Endothelial cell of umbilical vein (primary cell): Measurements from ENCODE around the gene RPLP2. TPM values are rescaled to one million over a fixed set of nuclear protein-coding genes. Genes with fewer than 3 reads are reported as not detected.

Experiments
- BruUV-seq: library from RNA; stranded (reverse); fragments of 400-500 nt; replicated peaks from 2 replicates; lab custom pipeline; 2021; lab: Mats Ljungman, UMichigan
- CTCF ChIA-PET: fragments of 300-600, 350-600 bp; sonication (Branson Sonifier 250); formaldehyde crosslinking; loops from one replicate; lab custom pipeline; 2021; ENCODE audit warnings: antibody characterized with exemption, inconsistent platforms; lab: Charles Lee
- POLR2A ChIA-PET: fragments of 300-600, 350-600 bp; sonication (Branson Sonifier 250); formaldehyde crosslinking; loops from one replicate; lab custom pipeline; 2021; ENCODE audit warnings: antibody characterized with exemption, inconsistent platforms; lab: Charles Lee
- DNase-seq: peaks from one replicate; pipeline ENCODE4 v3.0.0-alpha.2; 2011; ENCODE audit warnings: low read depth, low spot score
- FAIRE-seq: peaks from 2 replicates; lab custom pipeline; 2011; peaks lifted over from hg19 to GRCh38; lab: Jason Lieb, UNC
- H2AFZ ChIP-seq: 2 replicates; pipeline ENCODE4 v1.6.0; 2012; ENCODE audit warnings: low read depth, low read length, control low read depth, inconsistent platforms
- H3K27ac ChIP-seq: 2 replicates; pipeline ENCODE4 v1.5.1; 2011; ENCODE audit warnings: low read depth, mild to moderate bottlenecking, control low read depth, low read length, moderate library complexity; ENCODE audit not compliant: insufficient read depth
- H3K27me3 ChIP-seq, 2 experiments: 2 replicates each; pipeline versions ENCODE4 v1.6.0 to v1.6.1; 2011; ENCODE audit warnings: low read length in 2 of 2, mixed read lengths in 1 of 2; ENCODE audit not compliant: control insufficient read depth in 2 of 2, insufficient read depth in 2 of 2
- H3K36me3 ChIP-seq, 2 experiments: 2 replicates in 1 of 2; 3 replicates in 1 of 2; pipeline ENCODE4 v1.5.1; 2011; ENCODE audit warnings: low read length in 2 of 2, mild to moderate bottlenecking in 1 of 2, moderate library complexity in 1 of 2; ENCODE audit not compliant: control insufficient read depth in 2 of 2, insufficient read depth in 2 of 2; ENCODE audit errors: extremely low read depth in 1 of 2
- H3K4me1 ChIP-seq: 3 replicates; pipeline ENCODE4 v1.5.1; 2011; ENCODE audit warnings: mild to moderate bottlenecking, low read length; ENCODE audit not compliant: control insufficient read depth, insufficient read depth; ENCODE audit errors: extremely low read depth
- H3K4me2 ChIP-seq: 2 replicates; pipeline ENCODE4 v1.6.1; 2011; ENCODE audit warnings: low read length, control low read depth, mixed read lengths; ENCODE audit not compliant: insufficient read depth
- H3K4me3 ChIP-seq, 3 experiments: fragments of 200-600 bp in 1 of 3; sonication (generic), shearing (Covaris generic) in 1 of 3; replicated peaks in 1 of 3; 2 replicates each; pipeline ENCODE4 v1.5.1; 2011 to 2016; ENCODE audit warnings: control low read depth in 3 of 3, low read length in 3 of 3, mild to moderate bottlenecking in 2 of 3, inconsistent platforms in 1 of 3, low read depth in 1 of 3, moderate library complexity in 1 of 3; ENCODE audit not compliant: insufficient read depth in 1 of 3
- H3K79me2 ChIP-seq: 2 replicates; pipeline ENCODE4 v1.6.0; 2012; ENCODE audit warnings: low read length, inconsistent platforms; ENCODE audit not compliant: control insufficient read depth, insufficient read depth
- H3K9ac ChIP-seq: replicated peaks from 2 replicates; pipeline ENCODE3; 2011; ENCODE audit warnings: low read length, control low read depth; ENCODE audit not compliant: insufficient read depth; ENCODE audit errors: extremely low read depth
- H3K9me1 ChIP-seq: replicated peaks from 3 replicates; pipeline ENCODE4 v1.6.0; 2011; ENCODE audit warnings: mild to moderate bottlenecking, low read length; ENCODE audit not compliant: control insufficient read depth, insufficient read depth; ENCODE audit errors: extremely low read depth
- H3K9me3 ChIP-seq: replicated peaks from 2 replicates; pipeline ENCODE4 v1.5.1; 2012; ENCODE audit warnings: low read length, inconsistent platforms; ENCODE audit not compliant: control insufficient read depth, insufficient read depth
- H4K20me1 ChIP-seq: replicated peaks from 2 replicates; pipeline ENCODE3; 2011; ENCODE audit warnings: mild to moderate bottlenecking, low read length; ENCODE audit not compliant: control insufficient read depth, insufficient read depth; ENCODE audit errors: extremely low read depth
- EZH2 ChIP-seq: IDR thresholded peaks from 2 replicates; pipeline ENCODE4 v1.6.1; 2012; ENCODE audit warnings: borderline replicate concordance, low read depth, mild to moderate bottlenecking, moderate library complexity, low read length, inconsistent platforms; ENCODE audit not compliant: severe bottlenecking
- FOS ChIP-seq: IDR thresholded peaks from 2 replicates; pipeline ENCODE4 v1.6.1; 2011; ENCODE audit warnings: mild to moderate bottlenecking, low read length, moderate library complexity, borderline replicate concordance; ENCODE audit not compliant: insufficient read depth
- GATA2 ChIP-seq: IDR thresholded peaks from 2 replicates; pipeline ENCODE4 v1.7.0; 2011; ENCODE audit warnings: low read depth, mild to moderate bottlenecking, moderate library complexity, mixed read lengths, low read length; ENCODE audit not compliant: insufficient read length, insufficient read depth
- JUN ChIP-seq: IDR thresholded peaks from 2 replicates; pipeline ENCODE4 v1.6.1; 2011; ENCODE audit warnings: borderline replicate concordance, low read depth; ENCODE audit not compliant: insufficient read length, insufficient read depth
- MYC ChIP-seq: IDR thresholded peaks from one replicate; pipeline ENCODE4 v1.6.1; 2011; ENCODE audit warnings: mild to moderate bottlenecking, low read depth, low read length
- POLR2A ChIP-seq: IDR thresholded peaks from 2 replicates; pipeline ENCODE4 v1.6.1; 2012; ENCODE audit warnings: low read depth, mild to moderate bottlenecking, control low read depth, low read length
- POLR2AphosphoS5 ChIP-seq: IDR thresholded peaks from 2 replicates; pipeline ENCODE4 v1.6.1; 2012; ENCODE audit warnings: low read depth, mild to moderate bottlenecking, control low read depth, low read length, moderate library complexity; ENCODE audit not compliant: insufficient read depth
- dilution Hi-C: fragments of 300-500 bp; cut with MboI; formaldehyde crosslinking; loops from one replicate; pipeline ENCODE4 v1.15.0; 2019; ENCODE audit warnings: low sequenced_read_pairs; ENCODE audit not compliant: extremely low pct_ligation_motif_present
- intact Hi-C: fragments of 100-400 bp; cut with micrococcal nuclease; formaldehyde crosslinking; loops from one replicate; pipeline ENCODE4 v1.10.0; 2022
- polyA plus RNA-seq, 4 experiments: library from polyadenylated mRNA; depleted of rRNA in 3 of 4; stranded (reverse) in 3 of 4; unstranded in 1 of 4; fragments of >200 nt; gene quantifications; 2 replicates each; pipeline versions ENCODE4 v1.2.1 to v1.2.3, GENCODE V29; 2011 to 2012; ENCODE audit warnings: missing spikeins in 1 of 4
- total RNA-seq: library from RNA; stranded (reverse); gene quantifications from 2 replicates; pipeline ENCODE4 v1.2.3, GENCODE V29; 2021
- TF ChIP-seq, protein P1 (sequence below): IDR thresholded peaks from 2 replicates; pipeline ENCODE4 v1.6.1; 2011; ENCODE audit not compliant: insufficient read depth, insufficient read length

Gene RPLP2
- total and polyA plus RNA-seq, 2 donors (not counting 3 experiments of a cell fraction or from before 2014, with no cell fraction given): 1,579 to 1,739 TPM

- POLR2A ChIA-PET: interaction anchor here (0.5 to 3.8 kb wide), 6 partner anchors 11 to 58 kb away, joined by 3 to 25 read pairs (median 5); partner anchors contain the start of genes CD151 and PNPLA2
- peaks cover 36% of the 10 kb centered on the region for H3K79me2 ChIP-seq
Observed at GRCh38 chr11:844693-845644, 35.2 kb downstream of the RPLP2 start.

More at GRCh38 chr11:844693-845644, 35.2 kb downstream of the RPLP2 start:
- peaks cover 39% of the 10 kb centered on the region for H3K4me1 ChIP-seq
- H4K20me1 ChIP-seq: no peaks in the 10 kb centered on the region
- DNase-seq: peak; percentile 92
- BruUV-seq: TSS peak; percentile 2
- no peaks in the 10 kb centered on the region for H3K9me3 ChIP-seq
- H3K27me3 ChIP-seq: no peaks in the 10 kb centered on the region
- CTCF ChIA-PET: interaction anchor here (0.6 to 3.3 kb wide), 4 partner anchors 11 to 206 kb away, joined by 3 to 19 read pairs (median 6); partner anchors contain the start of gene CD151
- peak overlapping the region; percentile 68 for H3K9ac ChIP-seq
- no peak for TF ChIP-seq GATA2
- no peak for TF ChIP-seq FOS
- TF ChIP-seq, protein P1, sequence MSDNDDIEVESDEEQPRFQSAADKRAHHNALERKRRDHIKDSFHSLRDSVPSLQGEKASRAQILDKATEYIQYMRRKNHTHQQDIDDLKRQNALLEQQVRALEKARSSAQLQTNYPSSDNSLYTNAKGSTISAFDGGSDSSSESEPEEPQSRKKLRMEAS: no peak
- TF ChIP-seq POLR2A: no peak
- no peak for TF ChIP-seq JUN
- TF ChIP-seq MYC: no peak
- TF ChIP-seq EZH2: no peak
- TF ChIP-seq POLR2AphosphoS5: no peak
- no peaks in the 10 kb centered on the region for H3K9me1 ChIP-seq
- peak overlapping the region; percentile 44 for H3K4me2 ChIP-seq
- peak overlapping the region; percentile 83 for H3K27ac ChIP-seq
- H3K36me3 ChIP-seq: peaks cover 2 to 5% of the 10 kb centered on the region in 2 experiments
- intact Hi-C loops: loop anchor here (1.0 to 5.0 kb wide), 4 partner anchors 10 to 132 kb away; partner anchors contain the start of genes CHID1 and RPLP2
- peak overlapping the region in 1 of 3 experiments; percentile 23 for H3K4me3 ChIP-seq
- no peak overlapping the region for H2AFZ ChIP-seq
- FAIRE-seq: peak; percentile 96
- dilution Hi-C loops: no loop called here
